OCI-LY3 (cell line): ENCODE data around the gene ATRN.

Experiments
- CTCF ChIP-seq: fragments of 200-600, 300-600 bp; sonication (generic); IDR thresholded peaks from 2 replicates; pipeline ENCODE4 v1.5.1; 2014; ENCODE audit warnings: antibody characterized with exemption, low read length, low read depth
- EZH2phosphoT487 ChIP-seq: fragments of 200-600 bp; shearing (Covaris generic); IDR thresholded peaks from 2 replicates; pipeline ENCODE4 v1.6.1; 2018; ENCODE audit warnings: antibody characterized with exemption, mixed run types, low read depth

DNA sequence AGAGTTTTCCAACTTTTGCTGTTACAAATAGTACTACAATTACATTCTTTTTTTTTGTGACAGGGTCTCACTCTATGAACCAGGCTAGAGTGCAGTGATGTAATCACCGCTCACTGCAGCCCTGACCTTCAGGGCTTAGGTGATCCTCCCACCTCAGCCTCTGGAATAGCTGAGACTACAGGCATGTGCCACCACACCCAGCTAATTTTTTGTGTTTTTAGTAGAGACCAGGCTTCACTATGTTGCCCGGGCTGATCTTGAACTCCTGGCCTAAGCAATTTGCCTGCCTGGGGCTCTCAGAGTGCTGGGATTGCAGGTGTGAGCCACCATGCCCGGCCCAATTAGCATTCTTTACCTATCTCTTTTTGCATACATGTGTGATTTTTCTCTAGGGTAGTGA is 12.5 kb downstream of the ATRN start:
- TF ChIP-seq CTCF (no peak), EZH2phosphoT487 (no peak)
